HAP-1 (cell line): ENCODE results near the gene LRRC28.

ENCODE experiments used
- DNase-seq, 2 experiments: peaks; one replicate each; pipeline ENCODE4 v3.0.0-alpha.2; 2016 to 2020; ENCODE audit warnings: low spot score in 2 of 2
- H3K27me3 ChIP-seq: fragments of 250-450 bp; sonication (Bioruptor Pico); 2 replicates; pipeline ENCODE4 v1.5.1; 2020; ENCODE audit warnings: low read depth, mild to moderate bottlenecking, moderate library complexity
- H3K36me3 ChIP-seq: fragments of 250-450 bp; sonication (Bioruptor Pico); replicated peaks from 2 replicates; pipeline ENCODE4 v1.5.1; 2020; ENCODE audit warnings: mild to moderate bottlenecking
- H3K4me1 ChIP-seq: fragments of 250-450 bp; sonication (Bioruptor Pico); 2 replicates; pipeline ENCODE4 v1.5.1; 2020; ENCODE audit warnings: mild to moderate bottlenecking
- H3K4me3 ChIP-seq: fragments of 250-450 bp; sonication (Bioruptor Pico); 2 replicates; pipeline ENCODE4 v1.5.1; 2020; ENCODE audit warnings: mild to moderate bottlenecking, moderate library complexity
- H3K9me3 ChIP-seq: fragments of 250-450 bp; sonication (Bioruptor Pico); 2 replicates; pipeline ENCODE4 v1.5.1; 2020; ENCODE audit warnings: mild to moderate bottlenecking, moderate library complexity
- in situ Hi-C: fragments of 300-500 bp; cut with MboI; formaldehyde crosslinking; loops from 3 replicates; pipeline ENCODE4 v1.14.3; 2020; ENCODE audit warnings: low sequenced_read_pairs, inconsistent platforms, mixed read lengths

The LRRC28 gene

DNA sequence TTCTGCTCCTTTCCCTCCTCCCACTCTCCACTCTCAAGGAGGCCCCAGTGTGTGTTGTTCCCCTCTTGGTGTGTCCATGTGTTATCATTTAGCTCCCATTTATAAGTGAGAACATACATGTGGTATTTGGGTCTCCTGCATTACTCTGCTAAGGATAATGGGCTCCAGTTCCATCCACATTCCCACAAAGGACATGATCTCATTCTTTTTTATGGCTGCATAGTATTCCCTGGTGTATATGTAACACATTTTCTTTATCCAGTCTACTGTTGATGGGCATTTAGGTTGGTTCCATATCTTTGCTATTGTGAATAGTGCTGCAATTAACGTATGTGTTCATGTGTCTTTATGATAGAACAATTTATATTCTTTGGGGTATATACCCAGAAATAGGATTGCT lies 170.5 kb downstream of the LRRC28 start:
- H3K36me3 ChIP-seq: no peaks in the 10 kb centered on the region
- no peak overlapping the region for H3K4me3 ChIP-seq
- no peaks in the 10 kb centered on the region; the same call in 1 of the 2 replicates for H3K27me3 ChIP-seq
- H3K9me3 ChIP-seq: peaks cover 3% of the 10 kb centered on the region
- DNase-seq: no peak
- peaks cover 6% of the 10 kb centered on the region for H3K4me1 ChIP-seq
- in situ Hi-C loops: no loop called here

DNA sequence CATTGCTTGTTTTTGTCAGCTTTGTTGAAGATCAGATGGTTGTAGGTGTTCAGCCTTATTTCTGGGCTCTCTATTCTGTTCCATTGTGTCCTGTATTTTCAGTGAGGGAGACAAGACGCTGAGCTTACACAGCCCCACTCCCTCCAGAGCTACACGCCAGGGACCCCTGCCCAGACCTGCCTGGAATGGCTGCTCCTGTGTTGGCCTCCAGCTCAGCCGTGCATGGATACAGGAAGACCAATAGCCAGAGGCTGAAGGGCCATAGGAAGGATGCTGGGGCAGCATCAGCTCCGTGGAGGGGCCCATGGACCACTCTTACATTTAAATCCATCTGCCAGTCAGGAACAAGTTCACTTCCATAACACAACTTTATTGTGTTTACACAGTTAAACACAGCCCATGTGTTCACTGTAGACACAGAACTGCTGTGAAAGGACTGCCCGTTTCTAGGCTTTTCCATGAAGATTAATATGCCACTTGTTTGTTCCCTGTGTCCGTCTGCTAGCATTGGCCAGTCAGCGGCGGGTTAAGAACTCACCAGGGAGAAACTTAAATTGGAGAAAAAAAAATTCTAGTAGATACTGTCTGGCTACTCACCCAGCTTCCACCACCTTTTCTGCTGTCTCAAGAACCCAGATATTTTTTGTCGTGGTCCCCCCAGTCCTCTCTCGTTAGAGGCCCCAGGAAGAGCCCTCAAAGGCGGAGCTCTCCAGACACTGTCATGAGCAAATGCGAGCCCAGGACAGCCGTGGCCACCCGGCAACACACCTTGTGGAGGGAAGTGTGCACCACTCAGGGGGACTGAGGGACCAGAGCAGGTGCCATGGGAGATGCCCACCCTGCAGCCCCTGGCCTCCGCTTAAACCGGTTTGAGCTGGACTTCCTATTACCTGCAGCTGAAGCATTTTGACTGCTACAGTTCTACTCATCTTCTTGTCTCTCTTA lies 172.2 kb downstream of the LRRC28 start:
- Histone ChIP-seq H3K27me3 (no peaks in the 10 kb centered on the region; the same call in 1 of the 2 replicates), H3K4me1 (peaks cover 6% of the 10 kb centered on the region), H3K36me3 (no peaks in the 10 kb centered on the region), H3K9me3 (peaks cover 3% of the 10 kb centered on the region), H3K4me3 (no peak overlapping the region)
- no peak for DNase-seq
- in situ Hi-C loops: no loop called here

DNA sequence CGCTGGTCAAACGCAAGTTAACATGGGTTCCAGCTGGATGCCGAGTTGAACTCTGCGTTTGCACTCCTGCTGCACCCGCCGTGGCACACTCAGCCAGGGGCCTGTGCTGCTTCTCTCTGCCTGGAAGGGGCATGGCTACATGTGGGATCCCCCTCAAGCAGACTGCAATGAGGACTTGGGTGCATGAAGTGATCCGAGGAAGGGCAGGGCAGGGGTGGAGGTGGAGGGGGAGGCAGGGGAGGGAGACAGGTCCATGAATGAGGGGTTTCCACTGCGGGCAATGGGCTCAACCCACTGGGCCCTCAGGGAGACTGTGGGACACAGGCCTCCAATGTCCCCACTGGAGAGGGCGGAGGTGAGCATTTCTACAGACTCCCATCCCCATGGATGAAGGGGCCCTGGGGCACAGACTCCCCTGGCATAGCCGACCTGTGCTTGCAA lies 172.9 kb downstream of the LRRC28 start:
- in situ Hi-C loops: no loop called here
- Histone ChIP-seq H3K9me3 (peaks cover 3% of the 10 kb centered on the region), H3K4me3 (no peak overlapping the region), H3K36me3 (no peaks in the 10 kb centered on the region), H3K4me1 (peaks cover 6% of the 10 kb centered on the region), H3K27me3 (no peaks in the 10 kb centered on the region; the same call in 1 of the 2 replicates)
- DNase-seq: no peak

DNA sequence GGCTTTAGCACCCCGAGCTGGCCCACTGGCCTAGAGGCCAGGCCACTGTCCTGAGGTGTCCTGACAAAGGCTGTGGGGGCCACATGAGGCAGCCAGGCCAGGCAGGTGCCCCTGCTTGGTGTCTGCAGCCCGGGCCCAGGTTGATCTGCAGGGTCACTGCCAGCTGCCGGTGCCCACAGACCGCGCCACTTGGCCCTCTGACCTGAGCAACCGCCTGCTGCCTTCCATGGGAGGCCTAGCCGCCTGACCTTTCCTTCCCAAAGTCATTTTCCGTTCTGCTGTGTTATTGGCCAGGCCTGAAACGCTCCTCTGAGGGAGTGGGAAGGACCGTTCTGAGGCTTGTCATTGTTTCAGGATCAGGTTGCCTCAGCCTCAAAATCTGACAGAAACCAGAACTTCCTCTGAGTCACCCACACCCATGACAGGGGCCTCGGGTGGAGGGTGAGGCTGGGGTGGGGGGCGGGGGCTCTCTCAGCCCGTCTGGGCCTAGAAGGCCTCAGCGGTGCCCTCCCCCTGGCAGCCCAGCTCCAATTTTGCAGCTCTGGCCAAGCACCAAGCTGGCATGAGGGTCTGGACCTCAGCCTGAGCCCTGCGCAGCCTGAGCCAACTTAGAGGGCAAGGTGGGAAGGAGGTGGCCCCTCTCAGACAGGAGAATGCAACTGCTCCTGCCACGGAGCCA lies 173.8 kb downstream of the LRRC28 start:
- H3K27me3 ChIP-seq: no peaks in the 10 kb centered on the region; the same call in 1 of the 2 replicates
- in situ Hi-C loops: no loop called here
- no peak for DNase-seq
- peaks cover 6% of the 10 kb centered on the region for H3K4me1 ChIP-seq
- H3K36me3 ChIP-seq: no peaks in the 10 kb centered on the region
- peaks cover 3% of the 10 kb centered on the region for H3K9me3 ChIP-seq
- no peak overlapping the region for H3K4me3 ChIP-seq

DNA sequence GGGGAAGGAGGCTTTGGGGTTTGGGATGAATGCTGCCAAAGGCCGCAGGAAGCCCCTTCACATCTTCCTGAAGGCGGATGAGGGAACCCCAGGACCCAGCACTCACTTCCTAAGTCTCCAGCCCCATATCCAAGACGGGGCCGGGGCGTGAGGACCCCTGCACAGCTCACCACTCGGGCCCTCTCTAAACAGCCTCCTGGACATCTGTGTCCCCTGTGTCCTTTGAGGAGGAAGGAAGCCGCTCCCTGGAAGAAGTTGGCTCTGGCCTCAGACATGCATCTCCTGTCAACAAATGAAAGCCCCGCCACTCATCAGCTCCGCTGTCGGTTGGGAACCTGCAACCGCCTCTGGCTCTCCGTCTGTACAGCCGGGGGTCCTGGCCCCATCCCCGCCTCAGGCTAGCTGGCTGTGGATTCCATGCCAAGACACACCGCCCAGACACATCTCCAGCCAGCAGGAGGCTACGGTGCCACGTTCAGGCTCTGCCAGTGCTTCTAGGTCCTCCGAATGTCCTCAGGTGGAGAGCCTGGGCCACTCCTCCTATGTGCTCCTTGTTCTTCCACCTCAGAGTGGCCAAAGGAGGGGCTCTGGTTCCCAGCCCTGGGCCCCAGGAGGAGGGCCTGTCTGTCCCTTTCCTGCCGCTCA lies 174.5 kb downstream of the LRRC28 start:
- peaks cover 5% of the 10 kb centered on the region for H3K4me1 ChIP-seq
- no peak for DNase-seq
- no peaks in the 10 kb centered on the region; the same call in 1 of the 2 replicates for H3K27me3 ChIP-seq
- in situ Hi-C loops: no loop called here
- peaks cover 3% of the 10 kb centered on the region for H3K9me3 ChIP-seq
- H3K36me3 ChIP-seq: no peaks in the 10 kb centered on the region
- H3K4me3 ChIP-seq: no peak overlapping the region

DNA sequence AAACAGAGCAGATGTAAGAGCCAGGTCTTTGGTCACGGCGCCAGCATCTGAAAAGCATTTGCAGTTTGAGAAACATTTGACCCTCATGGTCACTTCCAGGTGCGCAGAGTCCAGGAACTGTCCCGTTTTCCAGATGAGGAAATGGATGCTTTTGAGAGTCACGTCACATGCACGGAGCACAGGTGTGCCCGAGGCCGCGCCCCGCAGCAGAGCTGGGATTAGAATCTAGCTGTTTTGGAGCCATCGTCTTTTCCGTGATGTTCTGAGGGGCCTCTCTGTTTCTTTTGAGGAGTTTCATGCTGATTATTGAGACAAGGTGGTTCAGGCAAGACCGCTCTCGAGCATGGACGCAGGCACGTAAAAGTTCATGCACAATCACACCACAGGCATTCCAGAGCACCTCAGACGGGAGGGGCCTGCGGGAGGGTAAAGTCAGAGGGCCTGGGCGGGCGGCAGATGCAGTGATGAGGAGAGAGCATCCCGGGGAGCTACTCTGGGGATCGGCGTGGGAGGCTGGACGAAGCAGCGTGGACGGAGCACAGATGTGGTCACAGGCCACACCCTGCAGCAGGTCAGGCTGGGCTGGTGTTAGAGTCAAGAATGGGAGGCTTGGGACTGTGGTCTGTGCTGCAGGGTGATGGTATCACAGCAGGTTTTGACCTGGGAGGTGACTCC lies 175.3 kb downstream of the LRRC28 start:
- no peaks in the 10 kb centered on the region for H3K27me3 ChIP-seq
- DNase-seq: no peak
- in situ Hi-C loops: no loop called here

DNA sequence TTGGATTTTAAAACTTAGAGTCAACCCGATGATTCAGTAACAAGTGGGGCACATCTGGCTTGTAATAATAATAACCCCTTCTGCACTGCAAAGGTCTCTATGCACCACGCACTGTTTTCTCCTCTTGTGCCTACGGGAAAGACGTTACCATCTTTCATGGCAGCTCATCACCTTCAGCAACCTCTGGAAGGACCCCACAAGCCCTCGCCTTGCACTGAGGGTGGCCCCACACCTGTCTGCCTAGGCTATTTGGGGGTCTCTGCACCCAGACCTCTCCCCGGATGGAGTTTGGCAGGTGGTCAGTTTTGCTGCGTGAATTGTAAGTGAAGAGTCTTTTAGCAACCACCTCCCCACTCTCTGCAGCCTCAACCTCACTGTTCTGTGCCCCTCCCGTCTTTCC lies 175.9 kb downstream of the LRRC28 start:
- Histone ChIP-seq H3K4me3 (no peak overlapping the region), H3K4me1 (no peaks in the 10 kb centered on the region; the same call in 1 of the 2 replicates), H3K36me3 (no peaks in the 10 kb centered on the region), H3K27me3 (no peaks in the 10 kb centered on the region), H3K9me3 (no peaks in the 10 kb centered on the region)
- no peak for DNase-seq
- in situ Hi-C loops: no loop called here

More for the DNA sequence above, 175.3 kb downstream of the LRRC28 start:
- Histone ChIP-seq H3K4me3 (no peak overlapping the region), H3K4me1 (no peaks in the 10 kb centered on the region; the same call in 1 of the 2 replicates), H3K36me3 (no peaks in the 10 kb centered on the region), H3K9me3 (peaks cover 3% of the 10 kb centered on the region)

DNA sequence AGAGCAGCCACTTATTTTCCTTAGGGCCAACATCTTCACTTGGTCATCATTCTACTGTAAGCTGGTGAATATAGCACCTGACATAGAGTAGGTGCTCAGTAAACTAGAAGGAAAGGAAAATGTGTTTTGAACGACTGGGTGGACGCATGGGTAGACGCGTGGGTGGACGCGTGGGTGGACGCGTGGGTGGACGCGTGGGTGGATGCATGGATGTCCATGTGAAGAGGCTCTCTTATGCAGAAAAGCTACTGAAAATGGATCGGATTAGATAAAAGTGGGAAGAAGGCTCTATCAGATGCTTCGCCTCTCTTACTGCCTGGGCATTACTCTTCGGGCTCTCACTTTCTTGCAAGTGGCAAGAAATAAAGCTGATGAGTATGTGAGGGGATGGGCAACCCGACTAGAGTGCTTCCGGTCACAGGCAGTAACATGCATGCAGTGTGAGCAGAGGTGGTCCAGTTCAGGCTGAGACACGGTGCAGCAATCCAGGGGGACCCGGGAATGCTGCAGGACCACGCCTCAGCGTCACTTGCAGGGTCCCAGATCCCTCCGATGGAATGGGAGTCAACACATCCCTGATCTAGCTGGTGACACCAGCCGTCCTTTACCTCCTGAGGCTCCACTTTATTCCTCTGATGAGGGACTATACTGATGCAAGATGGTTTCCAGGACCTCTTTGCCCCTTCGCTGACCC lies 176.5 kb downstream of the LRRC28 start:
- Histone ChIP-seq H3K36me3 (no peaks in the 10 kb centered on the region), H3K4me1 (no peaks in the 10 kb centered on the region), H3K27me3 (no peaks in the 10 kb centered on the region), H3K9me3 (no peaks in the 10 kb centered on the region), H3K4me3 (no peak overlapping the region)
- no peak for DNase-seq
- in situ Hi-C loops: no loop called here

DNA sequence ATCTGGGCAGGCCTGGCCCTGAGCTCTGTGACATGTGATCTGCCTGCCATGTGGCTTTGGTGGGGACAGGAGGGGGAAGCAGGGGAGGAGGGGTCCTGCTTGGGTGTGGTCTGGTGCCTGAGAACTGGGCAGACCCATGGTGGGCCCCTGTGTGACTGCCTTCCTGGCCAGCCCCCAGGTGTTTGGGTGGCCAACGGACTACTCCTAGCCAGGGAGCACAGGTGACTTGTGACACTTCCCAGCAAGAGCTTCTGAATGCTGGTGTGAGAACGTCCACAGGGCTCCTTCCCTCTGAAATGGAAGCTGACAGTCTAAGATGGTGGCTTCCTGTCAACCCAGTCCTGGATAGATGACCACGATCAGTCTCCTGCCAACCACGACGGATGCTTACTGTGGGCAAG lies 178.4 kb downstream of the LRRC28 start:
- H3K4me3 ChIP-seq: no peak overlapping the region
- H3K36me3 ChIP-seq: no peaks in the 10 kb centered on the region
- no peak for DNase-seq
- in situ Hi-C loops: no loop called here
- no peaks in the 10 kb centered on the region for H3K9me3 ChIP-seq
- no peaks in the 10 kb centered on the region for H3K4me1 ChIP-seq
- H3K27me3 ChIP-seq: no peaks in the 10 kb centered on the region

DNA sequence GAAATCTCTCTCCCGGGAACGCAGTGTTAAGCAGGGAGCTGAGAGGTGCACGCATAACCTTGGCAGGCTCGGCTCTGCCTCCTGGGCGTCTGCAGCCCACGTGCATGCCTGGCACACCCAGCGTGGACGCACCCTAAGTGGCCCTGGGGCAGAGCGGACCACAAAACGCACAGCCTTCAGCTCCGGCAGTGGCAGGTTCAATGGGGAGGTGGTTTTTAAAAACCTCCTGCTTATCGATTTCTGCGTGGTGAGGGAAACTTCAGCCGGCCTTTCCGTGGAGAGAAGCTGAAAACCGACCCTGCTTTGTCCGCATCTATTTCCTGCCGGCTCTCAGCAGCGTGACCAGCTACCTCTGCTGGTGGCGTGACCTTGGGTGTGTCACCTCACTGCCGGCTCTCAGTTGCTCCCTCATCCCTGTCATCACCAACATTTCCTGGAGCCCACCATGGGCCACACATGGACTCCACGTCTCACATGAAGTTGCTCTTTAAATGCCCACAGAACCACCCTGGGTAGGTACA lies 179.7 kb downstream of the LRRC28 start:
- no peaks in the 10 kb centered on the region; the same call in 1 of the 2 replicates for H3K27me3 ChIP-seq
- in situ Hi-C loops: no loop called here

DNA sequence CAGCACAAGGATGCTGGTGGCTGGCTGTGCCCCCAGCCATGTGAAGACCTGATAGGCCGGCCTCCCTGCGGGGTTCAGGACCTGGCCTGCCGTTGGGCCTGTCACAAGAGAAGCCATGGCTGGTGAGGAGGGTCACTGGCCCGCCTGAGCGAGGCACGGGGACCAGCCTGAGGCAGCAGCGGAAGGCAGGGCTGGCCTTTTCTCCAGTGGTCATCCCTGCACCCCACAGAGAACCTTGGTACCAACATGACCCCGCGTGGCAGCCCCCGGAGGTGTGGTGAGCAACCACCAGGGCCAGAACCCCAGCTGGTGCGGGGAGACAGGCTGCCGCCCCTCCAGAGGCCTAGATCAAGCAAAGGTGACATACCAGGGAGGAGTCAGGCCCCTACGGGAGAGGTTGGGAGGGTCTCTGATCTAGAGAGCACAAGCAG lies 180.4 kb downstream of the LRRC28 start:
- no peak overlapping the region for H3K4me3 ChIP-seq
- in situ Hi-C loops: no loop called here
- no peaks in the 10 kb centered on the region for H3K9me3 ChIP-seq
- no peaks in the 10 kb centered on the region for H3K4me1 ChIP-seq
- no peaks in the 10 kb centered on the region; the same call in 1 of the 2 replicates for H3K27me3 ChIP-seq
- DNase-seq: no peak
- no peaks in the 10 kb centered on the region for H3K36me3 ChIP-seq

More for the DNA sequence above, 179.7 kb downstream of the LRRC28 start:
- no peak overlapping the region for H3K4me3 ChIP-seq
- H3K4me1 ChIP-seq: no peaks in the 10 kb centered on the region
- H3K36me3 ChIP-seq: no peaks in the 10 kb centered on the region
- no peaks in the 10 kb centered on the region for H3K9me3 ChIP-seq
- no peak for DNase-seq

DNA sequence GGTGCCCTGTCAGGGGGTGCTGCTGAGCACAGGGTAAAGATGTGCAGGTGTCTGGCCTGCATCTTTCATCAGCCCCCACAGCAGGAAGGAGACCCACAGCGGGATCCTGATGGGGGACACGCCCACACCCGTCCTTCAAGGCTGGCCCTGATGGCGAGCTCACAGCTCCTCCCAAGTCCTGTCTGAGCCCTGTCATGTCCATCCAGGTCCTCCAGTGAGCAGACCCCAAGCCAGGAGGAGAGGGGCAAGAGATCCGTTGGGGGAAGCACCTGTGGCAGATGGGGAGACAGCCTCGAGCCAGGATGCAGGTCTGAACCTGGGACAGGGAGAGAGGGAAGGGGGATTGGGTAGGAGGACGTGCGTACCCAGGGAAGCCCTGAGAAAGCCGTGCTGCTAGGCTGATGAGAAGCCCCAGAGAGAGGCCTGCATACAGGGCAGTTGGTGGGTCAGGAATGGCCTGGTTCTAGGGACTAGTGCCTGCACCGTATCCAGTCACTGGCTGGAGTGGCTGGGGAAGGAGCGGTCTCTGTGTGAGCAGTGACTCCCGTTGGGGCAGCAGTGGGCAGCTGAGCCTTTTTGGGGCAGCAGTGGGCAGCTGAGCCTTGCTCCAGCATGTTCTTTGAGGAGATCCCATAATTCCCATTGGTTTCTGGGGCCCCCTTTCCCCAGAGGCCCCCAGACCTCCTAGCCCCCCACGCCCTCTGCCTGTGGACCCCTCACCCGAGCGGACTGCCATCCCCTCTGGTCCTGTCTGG lies 181.2 kb downstream of the LRRC28 start:
- Histone ChIP-seq H3K27me3 (no peaks in the 10 kb centered on the region; the same call in 1 of the 2 replicates), H3K9me3 (no peaks in the 10 kb centered on the region), H3K36me3 (no peaks in the 10 kb centered on the region), H3K4me1 (no peaks in the 10 kb centered on the region), H3K4me3 (no peak overlapping the region)
- in situ Hi-C loops: no loop called here
- DNase-seq: no peak
